HG03045 (cell line): Measurements from ENCODE around the gene CRYBG1.

Experiments
- ATAC-seq: cut with Tn5 transposase; IDR thresholded peaks from one replicate; pipeline ENCODE4 v1.9.1; 2021; ENCODE audit warnings: mild to moderate bottlenecking, moderate library complexity; ENCODE audit not compliant: unreplicated experiment

Gene CRYBG1

GRCh38 chr6:106456756-106457155 lies 96.2 kb downstream of the CRYBG1 start:
- ATAC-seq, result no peak

- no peak for ATAC-seq
Observed at GRCh38 chr6:106458021-106458986, 97.8 kb downstream of the CRYBG1 start.

GRCh38 chr6:106460481-106460880 lies 100.0 kb downstream of the CRYBG1 start:
- no peak for ATAC-seq

- no peak for ATAC-seq
Observed at GRCh38 chr6:106461084-106461483, 100.6 kb downstream of the CRYBG1 start.

GRCh38 chr6:106462923-106463557 lies 102.5 kb downstream of the CRYBG1 start:
- ATAC-seq, result no peak

GRCh38 chr6:106466211-106466610 lies 105.7 kb downstream of the CRYBG1 start:
- ATAC-seq, result no peak

- ATAC-seq, result no peak
Observed at GRCh38 chr6:106468935-106469334, 108.4 kb downstream of the CRYBG1 start.

- ATAC-seq, result no peak
Observed at GRCh38 chr6:106469882-106470281, 109.4 kb downstream of the CRYBG1 start.

- no peak for ATAC-seq
Observed at GRCh38 chr6:106470316-106470715, 109.8 kb downstream of the CRYBG1 start.

- ATAC-seq, result no peak
Observed at GRCh38 chr6:106470811-106471210, 110.3 kb downstream of the CRYBG1 start.

- ATAC-seq, result no peak
Observed at GRCh38 chr6:106473812-106474211, 113.3 kb downstream of the CRYBG1 start.

GRCh38 chr6:106474466-106474865 lies 113.9 kb downstream of the CRYBG1 start:
- no peak for ATAC-seq

- no peak for ATAC-seq
Observed at GRCh38 chr6:106475284-106475683, 114.8 kb downstream of the CRYBG1 start.

GRCh38 chr6:106476331-106477105 lies 116.0 kb downstream of the CRYBG1 start:
- ATAC-seq, result no peak

- no peak for ATAC-seq
Observed at GRCh38 chr6:106477146-106477545, 116.6 kb downstream of the CRYBG1 start.

- no peak for ATAC-seq
Observed at GRCh38 chr6:106477790-106478189, 117.3 kb downstream of the CRYBG1 start.

- no peak for ATAC-seq
Observed at GRCh38 chr6:106486236-106486635, 125.7 kb downstream of the CRYBG1 start.

- no peak for ATAC-seq
Observed at GRCh38 chr6:106488494-106489370, 128.2 kb downstream of the CRYBG1 start.

GRCh38 chr6:106490030-106490429 lies 129.5 kb downstream of the CRYBG1 start:
- ATAC-seq, result no peak

GRCh38 chr6:106490436-106490835 lies 129.9 kb downstream of the CRYBG1 start:
- no peak for ATAC-seq
